CD4-positive, alpha-beta T cell treated with Interleukin-12 subunit alpha and Interleukin-12 subunit beta, for 1 hour (primary cell): ENCODE data around the gene KRTAP9-3.
"Not testable (repeated sequence)": the region's sequence is repeated elsewhere in the genome, so short reads cannot be mapped to it uniquely, and the experiment has no call there.

ENCODE experiments used
- DNase-seq: peaks from one replicate; pipeline ENCODE4 v3.0.0-alpha.2; 2020

The KRTAP9-3 gene

GRCh38 chr17:41232399-41233105 is at the start of gene KRTAP9-3:
KRTAP9-3 (plus strand) TSS chr17:41232449; CDS start chr17:41232502, 53 bp downstream.
- not testable (repeated sequence) for DNase-seq

- no peak for DNase-seq
These were observed 47.7 kb upstream of the KRTAP9-3 start, which contains the start of gene KRTAP4-1 for GRCh38 chr17:41184480-41184961. KRTAP4-1 (minus strand) TSS chr17:41184911; CDS start chr17:41184854, 57 bp downstream.

GRCh38 chr17:41185001-41185400 is 47.2 kb upstream of the KRTAP9-3 start:
- no peak for DNase-seq

GRCh38 chr17:41186872-41187271 is 45.4 kb upstream of the KRTAP9-3 start:
- DNase-seq = no peak

GRCh38 chr17:41189837-41190318 is 42.4 kb upstream of the KRTAP9-3 start, which contains the start of gene KRTAP9-1:
KRTAP9-1 (plus strand) TSS chr17:41189887; CDS start chr17:41189887, 0 bp downstream.
- DNase-seq = not testable (repeated sequence)

- no peak for DNase-seq
These were observed 41.9 kb upstream of the KRTAP9-3 start for GRCh38 chr17:41190328-41190727.

GRCh38 chr17:41196068-41196467 is 36.2 kb upstream of the KRTAP9-3 start:
- no peak for DNase-seq

GRCh38 chr17:41199421-41200078 is 32.7 kb upstream of the KRTAP9-3 start:
- DNase-seq = no peak

- DNase-seq = no peak
These were observed 20.3 kb upstream of the KRTAP9-3 start for GRCh38 chr17:41211845-41212466.

- DNase-seq = no peak
These were observed 19.6 kb upstream of the KRTAP9-3 start for GRCh38 chr17:41212524-41213169.

GRCh38 chr17:41215681-41216080 is 16.6 kb upstream of the KRTAP9-3 start:
- DNase-seq = no peak

GRCh38 chr17:41223821-41224220 is 8.4 kb upstream of the KRTAP9-3 start:
- DNase-seq = no peak

GRCh38 chr17:41226051-41226450 is 6.2 kb upstream of the KRTAP9-3 start:
- DNase-seq = no peak

- DNase-seq = not testable (repeated sequence)
These were observed 5.6 kb upstream of the KRTAP9-3 start, which contains the start of gene KRTAP9-2 for GRCh38 chr17:41226598-41227095. KRTAP9-2 (plus strand) TSS chr17:41226648; CDS start chr17:41226655, 7 bp downstream.

GRCh38 chr17:41230094-41230493 is 2.2 kb upstream of the KRTAP9-3 start:
- no peak for DNase-seq

- no peak for DNase-seq
These were observed 518 bp upstream of the KRTAP9-3 start for GRCh38 chr17:41231731-41232130.

- not testable (repeated sequence) for DNase-seq
These were observed 4.9 kb downstream of the KRTAP9-3 start for GRCh38 chr17:41237116-41237515.

- not testable (repeated sequence) for DNase-seq
These were observed 5.7 kb downstream of the KRTAP9-3 start, which contains the start of gene KRTAP9-8 for GRCh38 chr17:41237949-41238437. KRTAP9-8 (plus strand) TSS chr17:41237999; CDS start chr17:41238052, 53 bp downstream.

GRCh38 chr17:41246995-41247787 is 14.9 kb downstream of the KRTAP9-3 start:
- not testable (repeated sequence) for DNase-seq

- not testable (repeated sequence) for DNase-seq
These were observed 17.5 kb downstream of the KRTAP9-3 start, which contains the start of gene KRTAP9-4 for GRCh38 chr17:41249637-41250240. KRTAP9-4 (plus strand) TSS chr17:41249687; CDS start chr17:41249721, 34 bp downstream.

- DNase-seq = no peak
These were observed 19.0 kb downstream of the KRTAP9-3 start for GRCh38 chr17:41251261-41251660.
